Calu3 (cell line): ENCODE data around the gene ZSCAN10. TPM values are rescaled to one million over a fixed set of nuclear protein-coding genes. Genes with fewer than 3 reads are reported as not detected.
A peak's percentile ranks its signal among the peaks of the same experiment; 100 is the strongest.

Source experiments
- BruUV-seq: library from RNA; stranded (reverse); fragments of 400-500 nt; replicated peaks from 2 replicates; lab custom pipeline; 2021; lab: Mats Ljungman, UMichigan
- CTCF ChIA-PET: fragments of 300-600 bp; sonication (Branson Sonifier 250); formaldehyde crosslinking; loops from one replicate; lab custom pipeline; 2022; ENCODE audit warnings: antibody characterized with exemption; lab: Charles Lee
- DNase-seq: peaks from one replicate; pipeline ENCODE4 v3.0.0; 2022
- H3K27ac Mint-ChIP-seq: one replicate; pipeline ENCODE4 v1.8.0; 2022; ENCODE audit warnings: mixed read lengths; ENCODE audit not compliant: unreplicated experiment
- H3K27me3 Mint-ChIP-seq: one replicate; pipeline ENCODE4 v1.8.0; 2022; ENCODE audit warnings: mixed read lengths; ENCODE audit not compliant: unreplicated experiment
- H3K36me3 Mint-ChIP-seq: one replicate; pipeline ENCODE4 v1.8.0; 2022; ENCODE audit warnings: mild to moderate bottlenecking, moderate library complexity, mixed read lengths; ENCODE audit not compliant: insufficient read depth, unreplicated experiment
- H3K4me1 Mint-ChIP-seq: one replicate; pipeline ENCODE4 v1.8.0; 2022; ENCODE audit warnings: mild to moderate bottlenecking, low read depth, mixed read lengths; ENCODE audit not compliant: unreplicated experiment
- H3K4me3 Mint-ChIP-seq: one replicate; pipeline ENCODE4 v1.8.0; 2022; ENCODE audit warnings: mild to moderate bottlenecking, low read depth, moderate library complexity, mixed read lengths; ENCODE audit not compliant: unreplicated experiment
- H3K9me3 Mint-ChIP-seq: one replicate; pipeline ENCODE4 v1.8.0; 2022; ENCODE audit warnings: low read depth, mixed read lengths; ENCODE audit not compliant: unreplicated experiment
- CTCF ChIP-seq: fragments of 200-600 bp; IDR thresholded peaks from one replicate; pipeline ENCODE4 v1.8.0; 2022; ENCODE audit warnings: antibody characterized with exemption; ENCODE audit not compliant: unreplicated experiment
- intact Hi-C: fragments of 100-400 bp; cut with micrococcal nuclease; formaldehyde crosslinking; loops from one replicate; pipeline ENCODE4 v1.10.0; 2022; ENCODE audit not compliant: unreplicated experiment
- total RNA-seq: library from RNA; stranded (reverse); gene quantifications from 2 replicates; pipeline ENCODE4 v1.2.3, GENCODE V29; 2022

Gene ZSCAN10
- total RNA-seq, 1 experiment from 2014 or later: not detected

DNA sequence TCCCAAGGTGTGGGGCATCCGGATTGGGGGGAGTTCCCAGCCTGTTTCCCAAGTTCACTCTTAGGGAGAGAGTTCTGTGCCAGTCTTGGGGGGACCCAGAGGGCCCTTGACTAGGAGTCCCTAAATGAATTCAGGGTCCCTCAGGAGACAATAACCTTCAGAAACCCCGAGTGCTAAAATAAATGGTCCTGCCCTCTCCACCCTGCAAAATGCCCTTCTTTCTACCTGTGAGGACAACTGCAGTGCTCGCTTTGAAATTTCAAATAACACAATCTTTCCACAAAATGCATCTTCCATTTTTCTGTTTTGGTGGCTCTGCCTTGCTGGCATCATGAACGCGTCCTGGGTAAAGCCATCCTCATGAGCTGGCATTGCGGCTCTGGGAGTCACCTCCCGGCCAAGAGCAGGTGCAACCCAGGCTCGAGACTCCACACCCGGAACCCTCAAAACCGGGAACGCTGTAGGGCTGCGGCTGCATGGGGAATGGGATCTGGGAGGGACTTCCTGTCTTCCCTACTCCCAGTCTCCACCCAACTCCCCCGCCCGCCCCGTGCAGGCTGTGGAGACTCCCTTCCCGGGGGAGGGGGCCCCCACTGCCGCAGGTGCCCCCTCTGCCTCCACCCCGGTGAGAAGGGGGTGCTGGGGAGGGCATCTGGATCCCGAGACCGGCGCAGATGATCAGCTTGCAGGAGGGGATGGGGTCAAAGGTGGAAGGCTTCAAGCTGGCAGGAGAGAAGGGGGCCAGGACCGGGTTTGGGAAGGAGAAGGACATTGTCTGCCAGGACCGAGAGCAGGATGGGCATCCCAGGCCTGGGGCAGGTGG is 13.2 kb upstream of the ZSCAN10 start, which contains the start of gene ZNF205:
Gene ZNF205, plus strand, starts transcription at position 529 of the 823 bp plus-strand sequence. CDS start 845 bp downstream, outside the sequence.
- H3K27ac Mint-ChIP-seq: peak within 1 kb of the TSS; percentile 15
- H3K36me3 Mint-ChIP-seq: peaks cover 25% of the 10 kb centered on the region
- peaks cover 23% of the 10 kb centered on the region for H3K4me1 Mint-ChIP-seq
- DNase-seq: peak; percentile 93
- TF ChIP-seq CTCF: no peak
- CTCF ChIA-PET: interaction anchor here (1.1 to 1.4 kb wide), 2 partner anchors 14 to 53 kb away, joined by 3 to 6 read pairs; no protein-coding TSS in a partner anchor
- intact Hi-C loops: no loop called here
- peak within 1 kb of the TSS; percentile 87 for H3K4me3 Mint-ChIP-seq
- H3K9me3 Mint-ChIP-seq: no peaks in the 10 kb centered on the region
- no peaks in the 10 kb centered on the region for H3K27me3 Mint-ChIP-seq
- BruUV-seq: no TSS peak

- H3K27ac Mint-ChIP-seq: peak overlapping the region; percentile 54
- TF ChIP-seq CTCF: no peak
- CTCF ChIA-PET: interaction anchor here (0.6 to 2.5 kb wide), 3 partner anchors 23 to 56 kb away, joined by 3 to 10 read pairs (median 4); no protein-coding TSS in a partner anchor
- no peaks in the 10 kb centered on the region for H3K27me3 Mint-ChIP-seq
- H3K4me3 Mint-ChIP-seq: peak overlapping the region; percentile 75
- no TSS peak for BruUV-seq
- peaks cover 8% of the 10 kb centered on the region for H3K4me1 Mint-ChIP-seq
- DNase-seq: peak; percentile 98
- H3K36me3 Mint-ChIP-seq: peaks cover 24% of the 10 kb centered on the region
- no peaks in the 10 kb centered on the region for H3K9me3 Mint-ChIP-seq
- intact Hi-C loops: loop anchor here (2.0 kb wide), 2 partner anchors 22 to 42 kb away; partner anchors contain the start of gene IL32
These were observed 7.3 kb upstream of the ZSCAN10 start for GRCh38 chr16:3106205-3106928.

DNA sequence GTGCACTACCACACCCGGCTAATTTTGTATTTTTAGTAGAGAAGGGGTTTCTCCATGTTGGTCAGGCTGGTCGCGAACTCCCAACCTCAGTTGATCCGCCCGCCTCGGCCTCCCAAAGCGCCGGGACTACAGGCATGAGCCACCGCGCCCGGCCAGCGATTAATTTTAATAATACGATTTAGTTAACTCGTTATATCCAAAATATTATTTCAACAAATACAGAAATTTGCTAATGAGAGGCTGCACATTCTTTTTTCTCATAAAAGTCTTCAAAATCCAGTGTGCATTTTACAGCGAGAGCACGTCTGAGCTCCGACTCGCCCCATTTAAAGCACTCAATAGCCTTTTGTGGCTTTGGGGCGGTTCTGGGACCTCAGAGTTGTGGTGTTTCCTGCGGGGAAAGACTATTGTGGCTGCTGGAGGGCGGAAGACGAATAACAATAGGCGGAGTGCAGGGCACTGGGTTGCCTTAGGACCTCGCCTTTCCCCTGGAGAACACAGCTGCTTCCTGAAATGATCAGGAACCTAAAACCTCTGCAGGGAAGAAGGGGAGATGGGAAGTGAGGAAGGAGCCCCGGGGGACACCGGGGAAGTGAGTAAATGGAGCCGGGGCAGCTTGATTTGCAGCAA is 2.9 kb upstream of the ZSCAN10 start:
- no TSS peak for BruUV-seq
- Mint-ChIP-seq H3K9me3 (no peaks in the 10 kb centered on the region), H3K27me3 (peaks cover 28% of the 10 kb centered on the region), H3K27ac (no peak overlapping the region), H3K4me3 (no peak overlapping the region), H3K4me1 (peaks cover 31% of the 10 kb centered on the region), H3K36me3 (peaks cover 37% of the 10 kb centered on the region)
- TF ChIP-seq CTCF: no peak
- intact Hi-C loops: no loop called here
- CTCF ChIA-PET: no interaction called here
- DNase-seq: no peak
